ENCODE results near the gene GLIPR2.

GRCh38 chr9:36100532-36100931 lies 36.0 kb upstream of the GLIPR2 start:
- no peak for TF ChIP-seq CTCF (IDR thresholded peaks at IDR 0.05 in 4 of 5, conservative IDR thresholded peaks at IDR 0.05 in 1 of 5)
- TF ChIP-seq POLR2A (IDR thresholded peaks at IDR 0.05), result no peak
